GM12872 (cell line): ENCODE data around the gene SMURF1.

Experiments used
- TF ChIP-seq, protein P1 (sequence below): IDR thresholded peaks from 3 replicates; pipeline ENCODE4 v1.5.1; 2011; ENCODE audit warnings: low read depth, mild to moderate bottlenecking, low read length, moderate library complexity; ENCODE audit not compliant: insufficient read depth

The SMURF1 gene

GRCh38 chr7:99079104-99079503 is 64.8 kb downstream of the SMURF1 start:
- TF ChIP-seq, protein P1, sequence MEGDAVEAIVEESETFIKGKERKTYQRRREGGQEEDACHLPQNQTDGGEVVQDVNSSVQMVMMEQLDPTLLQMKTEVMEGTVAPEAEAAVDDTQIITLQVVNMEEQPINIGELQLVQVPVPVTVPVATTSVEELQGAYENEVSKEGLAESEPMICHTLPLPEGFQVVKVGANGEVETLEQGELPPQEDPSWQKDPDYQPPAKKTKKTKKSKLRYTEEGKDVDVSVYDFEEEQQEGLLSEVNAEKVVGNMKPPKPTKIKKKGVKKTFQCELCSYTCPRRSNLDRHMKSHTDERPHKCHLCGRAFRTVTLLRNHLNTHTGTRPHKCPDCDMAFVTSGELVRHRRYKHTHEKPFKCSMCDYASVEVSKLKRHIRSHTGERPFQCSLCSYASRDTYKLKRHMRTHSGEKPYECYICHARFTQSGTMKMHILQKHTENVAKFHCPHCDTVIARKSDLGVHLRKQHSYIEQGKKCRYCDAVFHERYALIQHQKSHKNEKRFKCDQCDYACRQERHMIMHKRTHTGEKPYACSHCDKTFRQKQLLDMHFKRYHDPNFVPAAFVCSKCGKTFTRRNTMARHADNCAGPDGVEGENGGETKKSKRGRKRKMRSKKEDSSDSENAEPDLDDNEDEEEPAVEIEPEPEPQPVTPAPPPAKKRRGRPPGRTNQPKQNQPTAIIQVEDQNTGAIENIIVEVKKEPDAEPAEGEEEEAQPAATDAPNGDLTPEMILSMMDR: no peak

GRCh38 chr7:99078416-99078815 is 65.5 kb downstream of the SMURF1 start:
- TF ChIP-seq, protein P1: no peak

- TF ChIP-seq, protein P1: no peak
Observed at GRCh38 chr7:99076615-99077014, 67.3 kb downstream of the SMURF1 start.

GRCh38 chr7:99073839-99074446 is 70.0 kb downstream of the SMURF1 start:
- TF ChIP-seq, protein P1: no peak

- TF ChIP-seq, protein P1: no peak
Observed at GRCh38 chr7:99072126-99072525, 71.8 kb downstream of the SMURF1 start.

GRCh38 chr7:99070361-99070760 is 73.5 kb downstream of the SMURF1 start:
- TF ChIP-seq, protein P1: no peak

GRCh38 chr7:99061001-99061776 is 82.7 kb downstream of the SMURF1 start:
- TF ChIP-seq, protein P1: no peak
